ENCODE measurements around the gene GCKR.

- no peak for TF ChIP-seq CTCF (IDR thresholded peaks at IDR 0.05; ENCODE audit: poor library complexity)
- TF ChIP-seq EZH2 (IDR thresholded peaks at IDR 0.05; ENCODE audit: borderline replicate concordance), result no peak
- no peak for TF ChIP-seq EZH2phosphoT487 (IDR thresholded peaks at IDR 0.05; ENCODE audit: low read depth, severe bottlenecking, unreplicated experiment)
Measured at GRCh38 chr2:27552941-27553340, 56.3 kb downstream of the GCKR start.
